Measurements from ENCODE around the gene GNB5.

Gene GNB5

GRCh38 chr15:52233405-52233804 lies 42.2 kb upstream of the GNB5 start:
- Histone ChIP-seq H3K27me3 (no peaks in the 10 kb centered on the region), H3K9me3 (no peaks in the 10 kb centered on the region), H3K36me3 (no peaks in the 10 kb centered on the region), H3K4me1 (ENCODE audit: control insufficient read depth in 1 of 2, insufficient read depth in 1 of 2, low read depth in 1 of 2, low read length in 1 of 2) (no peaks in the 10 kb centered on the region), H3K4me3 (ENCODE audit: low read depth in 1 of 2, low read length in 1 of 2) (no peak overlapping the region), H3K27ac (no peak overlapping the region)
- TF ChIP-seq CTCF (IDR thresholded peaks at IDR 0.05) = no peak

DNA sequence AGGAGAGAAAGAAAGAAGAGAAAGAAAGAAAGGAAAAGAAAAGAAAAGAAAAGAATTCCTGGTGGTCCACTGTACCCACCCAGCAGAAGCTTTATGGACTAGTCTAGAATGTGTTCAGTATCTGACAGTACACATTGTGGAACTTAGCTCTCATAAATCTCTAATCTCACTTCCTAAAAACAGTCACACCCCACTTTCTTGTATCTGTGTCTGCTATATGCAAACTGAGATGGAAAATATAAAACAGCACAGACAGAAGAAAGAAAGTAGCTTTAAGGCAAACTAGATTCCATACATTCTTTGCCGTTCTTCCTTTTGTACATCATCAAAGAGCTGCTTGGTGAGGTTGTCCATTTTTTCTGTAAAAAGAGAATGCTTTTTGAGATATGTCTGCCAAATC lies 41.1 kb upstream of the GNB5 start:
- no peaks in the 10 kb centered on the region for H3K27me3 ChIP-seq
- no peak overlapping the region for H3K27ac ChIP-seq
- TF ChIP-seq CTCF (IDR thresholded peaks at IDR 0.05) = no peak
- no peaks in the 10 kb centered on the region for H3K4me1 ChIP-seq (ENCODE audit: control insufficient read depth in 1 of 2, insufficient read depth in 1 of 2, low read depth in 1 of 2, low read length in 1 of 2)
- no peaks in the 10 kb centered on the region for H3K9me3 ChIP-seq
- no peak overlapping the region for H3K4me3 ChIP-seq (ENCODE audit: low read depth in 1 of 2, low read length in 1 of 2)
- H3K36me3 ChIP-seq = no peaks in the 10 kb centered on the region

- no peak overlapping the region for H3K4me3 ChIP-seq (ENCODE audit: low read depth in 1 of 2, low read length in 1 of 2)
- no peaks in the 10 kb centered on the region for H3K4me1 ChIP-seq (ENCODE audit: control insufficient read depth in 1 of 2, insufficient read depth in 1 of 2, low read depth in 1 of 2, low read length in 1 of 2)
- no peaks in the 10 kb centered on the region for H3K9me3 ChIP-seq
- H3K36me3 ChIP-seq = no peaks in the 10 kb centered on the region
- no peaks in the 10 kb centered on the region for H3K27me3 ChIP-seq
- no peak for TF ChIP-seq CTCF (IDR thresholded peaks at IDR 0.05)
- no peak overlapping the region for H3K27ac ChIP-seq
Observed at GRCh38 chr15:52230073-52230472, 38.9 kb upstream of the GNB5 start.

- Histone ChIP-seq H3K4me3 (ENCODE audit: low read depth in 1 of 2, low read length in 1 of 2) (no peak overlapping the region), H3K9me3 (no peaks in the 10 kb centered on the region), H3K36me3 (no peaks in the 10 kb centered on the region), H3K27ac (no peak overlapping the region), H3K27me3 (no peaks in the 10 kb centered on the region), H3K4me1 (ENCODE audit: control insufficient read depth in 1 of 2, insufficient read depth in 1 of 2, low read depth in 1 of 2, low read length in 1 of 2) (no peaks in the 10 kb centered on the region)
- TF ChIP-seq CTCF (IDR thresholded peaks at IDR 0.05) = no peak
Observed at GRCh38 chr15:52228921-52229320, 37.7 kb upstream of the GNB5 start.

DNA sequence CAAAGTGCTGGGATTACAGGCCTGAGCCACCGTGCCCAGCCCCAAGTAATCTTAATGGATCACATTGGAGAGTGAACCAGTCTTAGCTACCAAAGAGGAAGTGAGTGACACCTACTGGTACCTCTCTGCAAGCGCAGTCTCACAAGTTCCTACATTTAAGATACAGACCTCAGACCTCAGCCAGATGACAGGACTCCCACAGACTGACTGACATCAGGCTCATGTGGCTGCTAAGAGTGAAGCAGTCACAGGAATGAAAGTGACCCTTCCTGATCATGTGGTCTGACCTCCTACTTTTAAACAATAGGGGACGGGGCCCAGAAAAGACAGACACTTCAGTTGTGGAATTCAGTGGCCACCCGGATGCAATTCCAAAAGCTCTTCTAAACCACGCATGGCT lies 36.3 kb upstream of the GNB5 start:
- Histone ChIP-seq H3K4me3 (ENCODE audit: low read depth in 1 of 2, low read length in 1 of 2) (no peak overlapping the region), H3K27me3 (no peaks in the 10 kb centered on the region), H3K9me3 (no peaks in the 10 kb centered on the region), H3K4me1 (ENCODE audit: control insufficient read depth in 1 of 2, insufficient read depth in 1 of 2, low read depth in 1 of 2, low read length in 1 of 2) (no peaks in the 10 kb centered on the region), H3K27ac (no peak overlapping the region), H3K36me3 (no peaks in the 10 kb centered on the region)
- peak; percentile 60 for TF ChIP-seq CTCF (IDR thresholded peaks at IDR 0.05)

- Histone ChIP-seq H3K9me3 (no peaks in the 10 kb centered on the region), H3K27me3 (no peaks in the 10 kb centered on the region), H3K36me3 (no peaks in the 10 kb centered on the region), H3K4me3 (ENCODE audit: low read depth in 1 of 2, low read length in 1 of 2) (no peak overlapping the region), H3K27ac (no peak overlapping the region), H3K4me1 (ENCODE audit: control insufficient read depth in 1 of 2, insufficient read depth in 1 of 2, low read depth in 1 of 2, low read length in 1 of 2) (no peaks in the 10 kb centered on the region)
- no peak for TF ChIP-seq CTCF (IDR thresholded peaks at IDR 0.05)
Observed at GRCh38 chr15:52225230-52225629, 34.0 kb upstream of the GNB5 start.
